ENCODE measurements around the gene PTPRT. TPM values are rescaled to one million over a fixed set of nuclear protein-coding genes. Genes with fewer than 3 reads are reported as not detected.

The PTPRT gene
- total and polyA plus RNA-seq, 2 of the 13 experiments (the other 11 are each of a cell fraction or from before 2014, with no cell fraction given), result under 0.01 to 0.09 TPM

GRCh38 chr20:43229696-43230095 lies 40.0 kb upstream of the PTPRT start (continued):
- TF ChIP-seq RBM39 (IDR thresholded peaks at IDR 0.05; ENCODE audit: low read depth, low read length, poor library complexity, severe bottlenecking), result no peak
- TF ChIP-seq, protein P1, sequence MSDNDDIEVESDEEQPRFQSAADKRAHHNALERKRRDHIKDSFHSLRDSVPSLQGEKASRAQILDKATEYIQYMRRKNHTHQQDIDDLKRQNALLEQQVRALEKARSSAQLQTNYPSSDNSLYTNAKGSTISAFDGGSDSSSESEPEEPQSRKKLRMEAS (IDR thresholded peaks at IDR 0.05), result no peak
- no peak for TF ChIP-seq ETV6 (CRISPR knock-in tag; conservative IDR thresholded peaks at IDR 0.05)
- no peak for TF ChIP-seq JUN (CRISPR knock-in tag; IDR thresholded peaks at IDR 0.05)

GRCh38 chr20:43220612-43221011 lies 30.9 kb upstream of the PTPRT start:
- ATAC-seq (no peak), DNase-seq (ENCODE audit: low spot score) (no peak), FAIRE-seq (no peak)
- H3K27ac ChIP-seq (ENCODE audit: extremely low read length, insufficient read depth, low read length), result no peak overlapping the region
- BruUV-seq (replicated peaks), result no TSS peak
- no peaks in the 10 kb centered on the region for H3K4me1 ChIP-seq (ENCODE audit: insufficient read depth, low read length)
- in situ Hi-C loops (cut with HindIII; ENCODE audit: extremely low pct_ligation_motif_present, low pct_unique_long_range_greater_than_20kb), result no loop called here
- no peak overlapping the region for H3K4me2 ChIP-seq (ENCODE audit: low read depth, low read length)
- H4K20me1 ChIP-seq (ENCODE audit: insufficient read depth, low read length), result no peaks in the 10 kb centered on the region
- TF ChIP-seq FIP1L1 (IDR thresholded peaks at IDR 0.05; ENCODE audit: borderline replicate concordance, insufficient read depth, low read depth, low read length) (no peak), CREM (IDR thresholded peaks at IDR 0.05) (no peak), CREM (CRISPR knock-in tag; IDR thresholded peaks at IDR 0.05) (no peak), ZFAT (CRISPR knock-in tag; conservative IDR thresholded peaks at IDR 0.05) (no peak), ZNF607 (CRISPR knock-in tag; IDR thresholded peaks at IDR 0.05; ENCODE audit: borderline replicate concordance) (no peak), SRF (IDR thresholded peaks at IDR 0.05; ENCODE audit: low read depth, low read length) (no peak), TCF7L2 (IDR thresholded peaks at IDR 0.05; ENCODE audit: low read depth, low read length) (no peak), POLR2G (IDR thresholded peaks at IDR 0.05; ENCODE audit: low read depth, low read length) (no peak), MIER3 (CRISPR knock-in tag; IDR thresholded peaks at IDR 0.05; ENCODE audit: borderline replicate concordance) (no peak), CC2D1A (CRISPR knock-in tag; IDR thresholded peaks at IDR 0.05) (no peak), KMT2B (CRISPR knock-in tag; IDR thresholded peaks at IDR 0.05) (no peak)
- TF ChIP-seq, protein P2, sequence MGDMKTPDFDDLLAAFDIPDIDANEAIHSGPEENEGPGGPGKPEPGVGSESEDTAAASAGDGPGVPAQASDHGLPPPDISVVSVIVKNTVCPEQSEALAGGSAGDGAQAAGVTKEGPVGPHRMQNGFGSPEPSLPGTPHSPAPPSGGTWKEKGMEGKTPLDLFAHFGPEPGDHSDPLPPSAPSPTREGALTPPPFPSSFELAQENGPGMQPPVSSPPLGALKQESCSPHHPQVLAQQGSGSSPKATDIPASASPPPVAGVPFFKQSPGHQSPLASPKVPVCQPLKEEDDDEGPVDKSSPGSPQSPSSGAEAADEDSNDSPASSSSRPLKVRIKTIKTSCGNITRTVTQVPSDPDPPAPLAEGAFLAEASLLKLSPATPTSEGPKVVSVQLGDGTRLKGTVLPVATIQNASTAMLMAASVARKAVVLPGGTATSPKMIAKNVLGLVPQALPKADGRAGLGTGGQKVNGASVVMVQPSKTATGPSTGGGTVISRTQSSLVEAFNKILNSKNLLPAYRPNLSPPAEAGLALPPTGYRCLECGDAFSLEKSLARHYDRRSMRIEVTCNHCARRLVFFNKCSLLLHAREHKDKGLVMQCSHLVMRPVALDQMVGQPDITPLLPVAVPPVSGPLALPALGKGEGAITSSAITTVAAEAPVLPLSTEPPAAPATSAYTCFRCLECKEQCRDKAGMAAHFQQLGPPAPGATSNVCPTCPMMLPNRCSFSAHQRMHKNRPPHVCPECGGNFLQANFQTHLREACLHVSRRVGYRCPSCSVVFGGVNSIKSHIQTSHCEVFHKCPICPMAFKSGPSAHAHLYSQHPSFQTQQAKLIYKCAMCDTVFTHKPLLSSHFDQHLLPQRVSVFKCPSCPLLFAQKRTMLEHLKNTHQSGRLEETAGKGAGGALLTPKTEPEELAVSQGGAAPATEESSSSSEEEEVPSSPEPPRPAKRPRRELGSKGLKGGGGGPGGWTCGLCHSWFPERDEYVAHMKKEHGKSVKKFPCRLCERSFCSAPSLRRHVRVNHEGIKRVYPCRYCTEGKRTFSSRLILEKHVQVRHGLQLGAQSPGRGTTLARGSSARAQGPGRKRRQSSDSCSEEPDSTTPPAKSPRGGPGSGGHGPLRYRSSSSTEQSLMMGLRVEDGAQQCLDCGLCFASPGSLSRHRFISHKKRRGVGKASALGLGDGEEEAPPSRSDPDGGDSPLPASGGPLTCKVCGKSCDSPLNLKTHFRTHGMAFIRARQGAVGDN (CRISPR knock-in tag; IDR thresholded peaks at IDR 0.05), result no peak
- H3K27me3 ChIP-seq (ENCODE audit: control insufficient read depth in 1 of 2, insufficient read depth in 2 of 2, low read length in 2 of 2), result peaks cover 0 to 20% of the 10 kb centered on the region in 2 experiments; a peak in 2 of 5 replicates
- no peak overlapping the region for H3K9ac ChIP-seq (ENCODE audit: insufficient read depth, low read depth, low read length)
- intact Hi-C loops (cut with micrococcal nuclease; ENCODE audit: unreplicated experiment), result no loop called here
- ChIA-PET POLR2A (no interaction called here), CTCF (ENCODE audit: low intra/inter-chr PET ratio, low total read pairs) (no interaction called here)
- WGBS (ENCODE audit: low lambda C conversion rate), result 1% methylated on average over 4 of the region's 4 CpGs
- no peaks in the 10 kb centered on the region for H3K9me3 ChIP-seq (ENCODE audit: low read length)
- no peak overlapping the region for H3K4me3 ChIP-seq (replicated peaks in 1 of 3; ENCODE audit: insufficient read depth in 1 of 3, low read depth in 2 of 3, low read length in 3 of 3)
- no peak overlapping the region for H2AFZ ChIP-seq (ENCODE audit: low read length)
- H3K79me2 ChIP-seq (ENCODE audit: insufficient read depth, low read length), result no peaks in the 10 kb centered on the region
- H3K36me3 ChIP-seq (replicated peaks in 1 of 2; ENCODE audit: control insufficient read depth in 1 of 2, insufficient read depth in 2 of 2, low read length in 2 of 2), result no peaks in the 10 kb centered on the region
